K562 (cell line): ENCODE data around the gene DBH. TPM values are rescaled to one million over a fixed set of nuclear protein-coding genes. Genes with fewer than 3 reads are reported as not detected.

Source experiments
- ATAC-seq: fragments of 200-7000 bp; cut with Tn5 transposase; 3 replicates; pipeline ENCODE4 v1.9.1; 2020; ENCODE audit warnings: moderate library complexity
- BruUV-seq: library from RNA; stranded (reverse); fragments of 400-500 nt; replicated peaks from 2 replicates; lab custom pipeline; 2021; lab: Mats Ljungman, UMichigan
- CTCF ChIA-PET: fragments of 300-600 bp; formaldehyde crosslinking; extraction: SDS; loops from one replicate; lab custom pipeline; 2021; ENCODE audit warnings: low intra/inter-chr PET ratio; lab: Yijun Ruan, JAX
- POLR2A ChIA-PET: fragments of 300-600, 350-650 bp; sonication (Branson Sonifier 250); formaldehyde crosslinking; extraction: SDS; loops from one replicate; lab custom pipeline; 2021; ENCODE audit warnings: antibody characterized with exemption, inconsistent platforms; lab: Yijun Ruan, JAX
- DNase-seq, 4 experiments: peaks; one replicate each; pipeline versions ENCODE4 v3.0.0 to v3.0.0-alpha.2; 2011 to 2018; ENCODE audit warnings: low spot score in 3 of 4, mixed read lengths in 3 of 4; ENCODE audit errors: extremely low read depth in 1 of 4
- FAIRE-seq: peaks from 2 replicates; lab custom pipeline; 2011; peaks lifted over from hg19 to GRCh38; lab: Jason Lieb, UNC
- H2AFZ ChIP-seq: 2 replicates; pipeline ENCODE4 v1.6.0; 2011; ENCODE audit warnings: low read depth, low read length, control low read depth, inconsistent platforms
- H3K27ac ChIP-seq: fragments of 200-600 bp; 3 replicates; pipeline ENCODE4 v1.8.0; 2011; ENCODE audit warnings: low read depth, mild to moderate bottlenecking, control low read depth, inconsistent platforms, low read length, moderate library complexity, mixed read lengths; ENCODE audit errors: extremely low read depth
- H3K27me3 ChIP-seq, 2 experiments: fragments of 300-600 bp in 1 of 2; 2 replicates in 1 of 2; 3 replicates in 1 of 2; pipeline versions ENCODE4 v1.6.0 to v1.8.0; 2011; ENCODE audit warnings: inconsistent platforms in 2 of 2, low read length in 2 of 2, mild to moderate bottlenecking in 1 of 2, mixed read lengths in 1 of 2, moderate library complexity in 1 of 2; ENCODE audit not compliant: control insufficient read depth in 2 of 2, insufficient read depth in 2 of 2
- H3K36me3 ChIP-seq: fragments of 300-600 bp; 3 replicates; pipeline ENCODE4 v1.8.0; 2011; ENCODE audit warnings: mild to moderate bottlenecking, low read length, inconsistent platforms; ENCODE audit not compliant: control insufficient read depth, insufficient read depth
- H3K4me1 ChIP-seq, 2 experiments: fragments of 200-600 bp in 1 of 2; replicated peaks in 1 of 2; 2 replicates in 1 of 2; 3 replicates in 1 of 2; pipeline versions ENCODE4 v1.5.1 to v1.8.0; 2011; ENCODE audit warnings: inconsistent platforms in 2 of 2, low read length in 2 of 2, mild to moderate bottlenecking in 1 of 2, mixed read lengths in 1 of 2, moderate library complexity in 1 of 2; ENCODE audit not compliant: control insufficient read depth in 2 of 2, insufficient read depth in 2 of 2
- H3K4me2 ChIP-seq: 2 replicates; pipeline ENCODE4 v1.6.1; 2011; ENCODE audit warnings: low read length, control low read depth, inconsistent platforms, mixed read lengths; ENCODE audit not compliant: insufficient read depth
- H3K4me3 ChIP-seq: fragments of 200-600 bp; sonication (generic), shearing (Covaris generic); 2 replicates; pipeline ENCODE4 v1.5.1; 2016; ENCODE audit warnings: control low read depth, inconsistent platforms
- H3K79me2 ChIP-seq: fragments of 200-600 bp; 3 replicates; pipeline ENCODE4 v1.8.0; 2011; ENCODE audit warnings: low read length, inconsistent platforms; ENCODE audit not compliant: control insufficient read depth, insufficient read depth
- H3K9ac ChIP-seq, 2 experiments: 2 replicates each; pipeline versions ENCODE4 v1.6.0 to v1.6.1; 2011; ENCODE audit warnings: low read depth in 2 of 2, low read length in 2 of 2, control low read depth in 1 of 2, inconsistent platforms in 1 of 2, mild to moderate bottlenecking in 1 of 2, mixed read lengths in 1 of 2; ENCODE audit not compliant: insufficient read depth in 1 of 2
- H3K9me1 ChIP-seq: one replicate; pipeline ENCODE4 v1.6.0; 2011; ENCODE audit warnings: inconsistent platforms, mild to moderate bottlenecking, low read length, moderate library complexity; ENCODE audit not compliant: control insufficient read depth, insufficient read depth
- H3K9me3 ChIP-seq: replicated peaks from 2 replicates; pipeline ENCODE4 v1.5.1; 2011; ENCODE audit warnings: low read depth, low read length, inconsistent platforms; ENCODE audit not compliant: control insufficient read depth, insufficient read depth
- H4K20me1 ChIP-seq: replicated peaks from 2 replicates; pipeline ENCODE4 v1.6.1; 2011; ENCODE audit warnings: low read length, inconsistent platforms, mixed read lengths; ENCODE audit not compliant: control insufficient read depth, insufficient read depth
- CBX5 ChIP-seq: IDR thresholded peaks from 2 replicates; pipeline ENCODE4 v1.6.1; 2014; ENCODE audit warnings: low read depth, borderline replicate concordance
- CHD1 ChIP-seq: fragments of 200-600 bp; sonication (generic); IDR thresholded peaks from one replicate; pipeline ENCODE4 v1.6.1; 2012; ENCODE audit warnings: mild to moderate bottlenecking, moderate library complexity, low read length, inconsistent platforms
- EGR1 ChIP-seq: fragments of 450-650 bp; conservative IDR thresholded peaks from 2 replicates; pipeline ENCODE4 v1.6.1; 2017; ENCODE audit warnings: mild to moderate bottlenecking
- GABPB1 ChIP-seq: sonication (generic); formaldehyde crosslinking; IDR thresholded peaks from 2 replicates; pipeline ENCODE4 v1.8.0; 2022; ENCODE audit warnings: mild to moderate bottlenecking, missing genetic modification reagents
- HBP1 ChIP-seq: fragments of 450-650 bp; formaldehyde crosslinking; IDR thresholded peaks from 2 replicates; pipeline ENCODE4 v1.4.0; 2022; ENCODE audit warnings: missing genetic modification characterization
- HMGN3 ChIP-seq: IDR thresholded peaks from 2 replicates; pipeline ENCODE4 v1.6.1; 2011; ENCODE audit warnings: borderline replicate concordance, low read depth, mild to moderate bottlenecking, mixed read lengths, low read length; ENCODE audit not compliant: insufficient read length; ENCODE audit errors: extremely low read depth
- HOXB6 ChIP-seq: fragments of 250-450 bp; sonication (Bioruptor Pico); IDR thresholded peaks from 2 replicates; pipeline ENCODE4 v1.5.1; 2022; ENCODE audit warnings: mild to moderate bottlenecking, borderline replicate concordance
- ILK ChIP-seq: fragments of 450-650 bp; IDR thresholded peaks from 2 replicates; pipeline ENCODE4 v1.6.1; 2016; ENCODE audit warnings: missing genetic modification characterization, low read depth, mild to moderate bottlenecking, missing compliant biosample characterization, moderate library complexity, borderline replicate concordance
- KLF1 ChIP-seq: fragments of 450-650 bp; IDR thresholded peaks from 2 replicates; pipeline ENCODE4 v1.6.1; 2016; ENCODE audit warnings: missing genetic modification characterization, missing compliant biosample characterization
- MXD1 ChIP-seq: fragments of 250-450 bp; sonication (Bioruptor Pico); IDR thresholded peaks from 2 replicates; pipeline ENCODE4 v1.8.0; 2021; ENCODE audit warnings: borderline replicate concordance, mild to moderate bottlenecking, moderate library complexity; ENCODE audit not compliant: poor library complexity, severe bottlenecking
- POLR2G ChIP-seq: fragments of 200-400 bp; formaldehyde crosslinking; IDR thresholded peaks from 2 replicates; pipeline ENCODE4 v1.6.1; 2017; ENCODE audit warnings: low read depth, mild to moderate bottlenecking, antibody characterized with exemption, low read length, moderate library complexity
- TEAD4 ChIP-seq, 2 experiments: sonication (generic) in 1 of 2; formaldehyde crosslinking in 1 of 2; IDR thresholded peaks; 2 replicates each; pipeline versions ENCODE4 v1.6.1 to v1.8.0; 2012 to 2022; ENCODE audit warnings: borderline replicate concordance in 1 of 2, inconsistent platforms in 1 of 2, low read length in 1 of 2, mild to moderate bottlenecking in 1 of 2, missing genetic modification reagents in 1 of 2
- TSHZ1 ChIP-seq: fragments of 250-450 bp; sonication (Bioruptor Pico); IDR thresholded peaks from 2 replicates; pipeline ENCODE4 v1.4.0; 2020; ENCODE audit warnings: mild to moderate bottlenecking, moderate library complexity
- ZNF436 ChIP-seq: fragments of 250-450, 450-650 bp; sonication (Bioruptor Pico); formaldehyde crosslinking; IDR thresholded peaks from 2 replicates; pipeline ENCODE4 v1.7.0; 2020; ENCODE audit warnings: mild to moderate bottlenecking
- WGBS: fragments of 100-300 bp; shearing (Covaris generic); methylation state at CpG from one replicate; pipeline ENCODE4 v1.1.6; 2016; ENCODE audit warnings: low coverage, mixed read lengths; ENCODE audit not compliant: insufficient coverage; ENCODE audit errors: missing lambda C conversion rate; 5-methylcytosine and 5-hydroxymethylcytosine counted together
- in situ Hi-C: fragments of 300-500 bp; cut with MboI; formaldehyde crosslinking; loops from 4 replicates; pipeline ENCODE4 v1.15.0; 2018; ENCODE audit warnings: inconsistent platforms, mixed read lengths
- intact Hi-C: fragments of 100-400 bp; cut with micrococcal nuclease; formaldehyde crosslinking; loops from 2 replicates; pipeline ENCODE4 v1.14.2; 2022
- polyA plus RNA-seq, 8 experiments: library from polyadenylated mRNA; depleted of rRNA in 4 of 8; stranded (reverse) in 5 of 8; unstranded in 3 of 8; fragments of >200 nt; fragmentation: Nextera tagmentation in 2 of 8; fragmentation: Illumina TruSeq in 1 of 8; extraction: Ambion mirVana in 2 of 8; extraction: Trizol in 1 of 8; gene quantifications; 2 replicates each; pipeline versions ENCODE4 v1.2.1 to v1.2.3, GENCODE V29; 2011 to 2014; ENCODE audit warnings: inconsistent platforms in 1 of 8, missing spikeins in 1 of 8
- total RNA-seq, 7 experiments: library from RNA; depleted of rRNA in 6 of 7; stranded (reverse); fragments of >200 nt in 6 of 7; fragmentation: Illumina TruSeq in 2 of 7; extraction: Trizol in 2 of 7; gene quantifications; 2 replicates each; pipeline versions ENCODE4 v1.2.1 to v1.2.3, GENCODE V29; 2011 to 2021; ENCODE audit warnings: low replicate concordance in 1 of 7

Gene DBH
- total and polyA plus RNA-seq, 9 of the 15 experiments (the other 6 are each of a cell fraction or from before 2014, with no cell fraction given): not detected

- TF ChIP-seq HBP1 (CRISPR knock-in tag) (no peak), KLF1 (tag) (no peak), HOXB6 (CRISPR knock-in tag) (no peak), CHD1 (no peak)
These were observed 35.4 kb upstream of the DBH start (continued) for GRCh38 chr9:133600739-133601138.

GRCh38 chr9:133601746-133602145 is 34.4 kb upstream of the DBH start:
- in situ Hi-C loops (no loop called here), intact Hi-C loops (no loop called here)
- ChIA-PET POLR2A (no interaction called here), CTCF (no interaction called here)
- no peak for ATAC-seq
- H3K4me1 ChIP-seq: 0 out of 5 replicates have a peak, but pooled peaks cover 0 to 3% of the 10 kb centered on the region in 2 experiments
- H3K36me3 ChIP-seq: no peaks in the 10 kb centered on the region
- no peak overlapping the region for H3K4me2 ChIP-seq
- peaks cover 6% of the 10 kb centered on the region; the same call in 1 of the 2 replicates for H4K20me1 ChIP-seq
- TF ChIP-seq ILK (tag) (no peak), CBX5 (no peak), TSHZ1 (no peak), HMGN3 (no peak), GABPB1 (no peak), TEAD4 (IDR thresholded peaks at IDR 0.05; ENCODE audit: low read length) (no peak), TEAD4 (CRISPR knock-in tag; IDR thresholded peaks at IDR 0.05; ENCODE audit: borderline replicate concordance) (no peak), POLR2G (no peak), ZNF436 (CRISPR knock-in tag) (no peak), MXD1 (CRISPR knock-in tag) (no peak), EGR1 (no peak)
- H3K4me3 ChIP-seq: no peak overlapping the region
- no peaks in the 10 kb centered on the region; the same call in 1 of the 2 replicates for H3K9me3 ChIP-seq
- no peak overlapping the region for H3K9ac ChIP-seq
- H3K27me3 ChIP-seq: peaks cover 9 to 43% of the 10 kb centered on the region in 2 experiments; a peak in 4 of 5 replicates
- DNase-seq: no peak
- H3K9me1 ChIP-seq: no peaks in the 10 kb centered on the region
- H3K27ac ChIP-seq: no peak overlapping the region
- FAIRE-seq: no peak
- no peaks in the 10 kb centered on the region for H3K79me2 ChIP-seq
- 1% methylated on average over 9 of the region's 10 CpGs for WGBS
- H2AFZ ChIP-seq: no peak overlapping the region
- BruUV-seq: no TSS peak
